Vagina (tissue), 2 donors: ENCODE data around the gene DSC1. TPM values are rescaled to one million over a fixed set of nuclear protein-coding genes. Genes with fewer than 3 reads are reported as not detected.

Experiments
- DNase-seq, 2 donors: peaks; one replicate each; pipeline ENCODE4 v3.0.0-alpha.2; 2017; ENCODE audit errors: extremely low spot score in 2 of 2
- H3K27ac ChIP-seq: fragments of 200-600 bp; sonication (generic); one replicate; pipeline ENCODE4 v1.5.1; 2019
- H3K27me3 ChIP-seq: fragments of 200-600 bp; sonication (generic); one replicate; pipeline ENCODE4 v1.5.1; 2019
- H3K36me3 ChIP-seq, 2 donors: fragments of 200-600 bp; sonication (generic); one replicate each; pipeline ENCODE4 v1.5.1; 2017 to 2019
- H3K4me1 ChIP-seq: fragments of 200-600 bp; sonication (generic); one replicate; pipeline ENCODE4 v1.5.1; 2019
- H3K4me3 ChIP-seq, 2 donors: fragments of 200-600 bp; sonication (generic); 1 replicate in 1 of 2; 2 replicates in 1 of 2; pipeline ENCODE4 v1.5.1; 2016 to 2019
- H3K9me3 ChIP-seq: fragments of 200-600 bp; sonication (generic); one replicate; pipeline ENCODE4 v1.5.1; 2019
- CTCF ChIP-seq, 3 experiments: fragments of 450-650 bp in 2 of 3; fragments of 200-600 bp in 1 of 3; sonication (generic) in 1 of 3; IDR thresholded peaks; one replicate each; pipeline ENCODE4 v1.5.1; 2017 to 2019; ENCODE audit warnings: antibody characterized with exemption in 3 of 3, mild to moderate bottlenecking in 2 of 3, moderate library complexity in 2 of 3
- POLR2A ChIP-seq, 2 donors: fragments of 450-650 bp; IDR thresholded peaks; one replicate each; pipeline ENCODE4 v1.6.1; 2017; ENCODE audit warnings: antibody characterized with exemption in 2 of 2, mild to moderate bottlenecking in 2 of 2, moderate library complexity in 2 of 2
- POLR2AphosphoS5 ChIP-seq, 2 donors: sonication (generic); formaldehyde crosslinking; IDR thresholded peaks; one replicate each; pipeline ENCODE4 v1.9.0; 2017; ENCODE audit warnings: antibody characterized with exemption in 2 of 2, mild to moderate bottlenecking in 2 of 2, low read depth in 1 of 2; ENCODE audit not compliant: insufficient read depth in 1 of 2
- intact Hi-C: fragments of 100-400 bp; cut with DNase I; formaldehyde crosslinking; loops from one replicate; pipeline ENCODE4 v1.15.1; 2023
- total RNA-seq: library from RNA; depleted of rRNA; stranded (reverse); fragments of >200 nt; gene quantifications from one replicate; pipeline ENCODE4 v1.2.3, GENCODE V29; 2016

DSC1 gene
- total RNA-seq, 1 donor from 2014 or later, result 0.49 TPM

DNA sequence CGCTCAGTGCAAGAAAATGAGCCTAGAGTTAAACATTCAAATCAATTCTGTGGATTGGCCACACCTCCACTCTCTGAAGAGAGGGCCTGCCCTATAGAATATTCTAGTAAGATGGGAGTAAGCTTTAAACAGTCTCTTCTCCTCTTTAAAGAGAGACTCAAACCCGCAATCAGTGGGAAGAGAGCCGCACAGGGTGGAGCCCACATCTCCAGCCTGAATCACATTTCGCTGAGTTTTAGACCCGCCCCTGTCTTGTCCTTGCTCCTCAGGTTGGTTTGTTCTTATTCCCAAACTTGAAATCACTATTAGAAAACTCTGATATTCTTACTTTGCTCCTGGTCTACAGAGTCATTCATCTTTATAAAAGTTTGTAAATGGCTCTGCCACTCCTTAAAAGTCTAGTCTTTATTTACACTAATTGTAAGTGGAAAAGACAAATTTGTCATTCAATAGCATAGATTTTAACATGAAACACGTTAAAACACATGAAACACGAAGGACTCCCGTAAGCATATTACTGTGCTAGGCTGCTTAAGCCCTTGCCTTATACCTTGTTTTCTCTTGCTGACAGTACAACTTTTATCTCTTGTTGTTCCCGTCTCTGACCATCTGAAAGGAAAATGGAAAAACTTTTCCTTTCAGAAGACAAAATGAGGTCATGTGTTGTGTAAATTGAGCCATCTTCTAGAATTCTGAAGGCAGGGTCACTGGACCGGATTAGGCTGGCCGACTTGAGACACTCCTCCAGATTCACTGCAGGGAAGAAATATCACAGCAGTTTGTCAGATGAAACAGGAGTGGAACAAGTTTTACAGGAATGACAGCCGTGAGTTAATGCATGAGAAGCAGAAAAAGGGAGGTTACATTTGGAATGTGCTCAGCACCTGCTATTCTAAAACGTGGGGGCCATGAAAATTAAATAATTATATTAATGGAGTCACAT lies 5.6 kb downstream of the DSC1 start:
- Histone ChIP-seq H3K4me3 (no peak overlapping the region), H3K27me3 (no peaks in the 10 kb centered on the region), H3K36me3 (no peaks in the 10 kb centered on the region), H3K9me3 (no peaks in the 10 kb centered on the region), H3K4me1 (no peaks in the 10 kb centered on the region), H3K27ac (no peak overlapping the region)
- no peak for DNase-seq
- intact Hi-C loops, result no loop called here
- TF ChIP-seq CTCF (IDR thresholded peaks at IDR 0.05) (no peak), POLR2A (IDR thresholded peaks at IDR 0.05) (no peak), POLR2AphosphoS5 (IDR thresholded peaks at IDR 0.05; ENCODE audit: insufficient read depth in 1 of 2, low read depth in 1 of 2) (peak in 1 of 2 donors; percentile 61)

- intact Hi-C loops, result no loop called here
These were observed 7.2 kb downstream of the DSC1 start for GRCh38 chr18:31155498-31155897.

GRCh38 chr18:31154181-31154580 lies 8.5 kb downstream of the DSC1 start:
- Histone ChIP-seq H3K36me3 (no peaks in the 10 kb centered on the region), H3K27me3 (no peaks in the 10 kb centered on the region), H3K4me3 (no peak overlapping the region), H3K4me1 (no peaks in the 10 kb centered on the region), H3K9me3 (no peaks in the 10 kb centered on the region), H3K27ac (no peak overlapping the region)
- no peak for DNase-seq
- no peak for TF ChIP-seq POLR2AphosphoS5 (IDR thresholded peaks at IDR 0.05; ENCODE audit: insufficient read depth in 1 of 2, low read depth in 1 of 2)
- intact Hi-C loops, result no loop called here

More at GRCh38 chr18:31155498-31155897, 7.2 kb downstream of the DSC1 start:
- DNase-seq, result no peak
- Histone ChIP-seq H3K9me3 (no peaks in the 10 kb centered on the region), H3K4me3 (no peak overlapping the region), H3K4me1 (no peaks in the 10 kb centered on the region), H3K27me3 (no peaks in the 10 kb centered on the region), H3K36me3 (no peaks in the 10 kb centered on the region), H3K27ac (no peak overlapping the region)
- TF ChIP-seq POLR2A (IDR thresholded peaks at IDR 0.05) (no peak), POLR2AphosphoS5 (IDR thresholded peaks at IDR 0.05; ENCODE audit: insufficient read depth in 1 of 2, low read depth in 1 of 2) (no peak), CTCF (IDR thresholded peaks at IDR 0.05) (no peak)

DNA sequence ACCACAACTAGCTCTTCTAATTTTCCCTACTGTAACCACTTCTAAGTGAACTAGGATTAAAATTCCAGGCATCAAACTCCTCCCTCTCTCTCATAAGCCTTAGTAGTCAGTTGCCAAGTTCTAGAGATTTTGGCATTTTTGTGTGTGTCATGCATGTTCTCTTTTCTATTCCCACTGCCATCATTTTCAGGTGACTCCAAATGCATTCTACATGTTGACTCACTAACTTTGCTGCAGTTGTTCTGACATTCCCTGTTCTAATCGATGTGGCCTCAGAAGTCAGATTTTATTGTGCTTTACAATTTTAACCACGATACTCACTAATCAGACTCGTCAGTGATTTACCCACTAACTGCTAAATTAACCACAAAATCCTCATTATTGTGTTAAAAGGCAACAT lies 13.3 kb downstream of the DSC1 start:
- no peak for TF ChIP-seq POLR2AphosphoS5 (IDR thresholded peaks at IDR 0.05; ENCODE audit: insufficient read depth in 1 of 2, low read depth in 1 of 2)
- TF ChIP-seq POLR2A (IDR thresholded peaks at IDR 0.05), result no peak
- TF ChIP-seq CTCF (IDR thresholded peaks at IDR 0.05), result no peak
- Histone ChIP-seq H3K27ac (no peak overlapping the region), H3K27me3 (no peaks in the 10 kb centered on the region), H3K4me3 (no peak overlapping the region), H3K9me3 (no peaks in the 10 kb centered on the region), H3K4me1 (no peaks in the 10 kb centered on the region), H3K36me3 (no peaks in the 10 kb centered on the region)
- DNase-seq, result no peak
- intact Hi-C loops, result no loop called here

DNA sequence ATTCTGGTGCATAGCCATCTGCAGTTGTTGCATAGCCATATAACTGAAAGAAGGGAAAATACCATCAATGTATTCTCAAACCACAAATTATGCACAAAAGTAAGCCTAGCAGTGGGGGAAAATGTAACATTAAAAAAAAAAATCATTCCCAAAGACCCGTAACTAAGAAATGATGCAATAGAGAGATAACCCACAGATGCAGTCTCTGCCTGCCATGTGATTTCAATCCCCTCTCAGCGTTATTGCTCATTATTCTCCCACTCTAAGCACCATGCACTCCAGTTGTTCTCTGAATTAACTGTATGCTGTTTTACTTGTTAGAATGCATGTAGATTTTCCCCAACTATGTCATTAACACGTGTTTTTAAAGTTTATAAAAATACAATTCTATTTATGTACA lies 14.1 kb downstream of the DSC1 start:
- no peak for DNase-seq
- no peak overlapping the region for H3K27ac ChIP-seq
- no peaks in the 10 kb centered on the region for H3K4me1 ChIP-seq
- intact Hi-C loops, result no loop called here
- H3K9me3 ChIP-seq, result no peaks in the 10 kb centered on the region
- no peak overlapping the region for H3K4me3 ChIP-seq
- H3K27me3 ChIP-seq, result no peaks in the 10 kb centered on the region
- TF ChIP-seq POLR2A (IDR thresholded peaks at IDR 0.05) (no peak), POLR2AphosphoS5 (IDR thresholded peaks at IDR 0.05; ENCODE audit: insufficient read depth in 1 of 2, low read depth in 1 of 2) (no peak)
- no peaks in the 10 kb centered on the region for H3K36me3 ChIP-seq

- TF ChIP-seq CTCF (IDR thresholded peaks at IDR 0.05) (no peak), POLR2AphosphoS5 (IDR thresholded peaks at IDR 0.05; ENCODE audit: insufficient read depth in 1 of 2, low read depth in 1 of 2) (peak in 1 of 2 donors; percentile 66)
- H3K4me3 ChIP-seq, result no peak overlapping the region
- no peaks in the 10 kb centered on the region for H3K4me1 ChIP-seq
- H3K9me3 ChIP-seq, result no peaks in the 10 kb centered on the region
- H3K36me3 ChIP-seq, result no peaks in the 10 kb centered on the region
- no peak for DNase-seq
- no peaks in the 10 kb centered on the region for H3K27me3 ChIP-seq
- H3K27ac ChIP-seq, result no peak overlapping the region
- intact Hi-C loops, result no loop called here
These were observed 15.8 kb downstream of the DSC1 start for GRCh38 chr18:31146809-31147208.
